ENCODE results near the gene PDLIM5. TPM values are rescaled to one million over a fixed set of nuclear protein-coding genes. Genes with fewer than 3 reads are reported as not detected.

PDLIM5 gene
- total RNA-seq, 3 donors from 2014 or later (not counting 1 experiment from before 2014, with no cell fraction given) = 41.8 to 94.8 (median 50.5) TPM

GRCh38 chr4:94516999-94517398, 65.3 kb downstream of the PDLIM5 start:
- no peaks in the 10 kb centered on the region for H3K27me3 ChIP-seq (ENCODE audit: control insufficient read depth, insufficient read depth, low read length)
- Mint-ChIP-seq H3K27ac (no peak overlapping the region), H3K4me3 (no peak overlapping the region), H3K27me3 (ENCODE audit: low read depth in 2 of 2) (no peaks in the 10 kb centered on the region), H3K36me3 (no peaks in the 10 kb centered on the region), H3K9me3 (no peaks in the 10 kb centered on the region), H3K4me1 (peaks cover 25 to 38% of the 10 kb centered on the region in 2 donors)
- H3K4me1 ChIP-seq (ENCODE audit: control insufficient read depth, insufficient read depth, low read length) = no peaks in the 10 kb centered on the region
- no peaks in the 10 kb centered on the region for H3K36me3 ChIP-seq (ENCODE audit: control insufficient read depth, insufficient read depth, low read length)
- DNase-seq = no peak
- intact Hi-C loops (cut with micrococcal nuclease) = no loop called here
- ATAC-seq = no peak
- H3K4me3 ChIP-seq (ENCODE audit: low read length) = no peak overlapping the region
- WGBS (ENCODE audit: insufficient coverage) = 93% methylated on average over 2 of the region's 5 CpGs
- no peak for TF ChIP-seq CTCF (IDR thresholded peaks at IDR 0.05)
- H3K9me3 ChIP-seq (ENCODE audit: control insufficient read depth, insufficient read depth, low read length) = no peaks in the 10 kb centered on the region
- no peak overlapping the region for H3K27ac ChIP-seq (ENCODE audit: low read length)

- peaks cover 25 to 37% of the 10 kb centered on the region in 2 donors for H3K4me1 Mint-ChIP-seq
- no peak for TF ChIP-seq CTCF (IDR thresholded peaks at IDR 0.05)
- H3K9me3 Mint-ChIP-seq = no peaks in the 10 kb centered on the region
- no peak overlapping the region for H3K27ac Mint-ChIP-seq
- H3K4me3 Mint-ChIP-seq = no peak overlapping the region
- intact Hi-C loops (cut with micrococcal nuclease) = no loop called here
- Histone ChIP-seq H3K27me3 (ENCODE audit: control insufficient read depth, insufficient read depth, low read length) (no peaks in the 10 kb centered on the region), H3K4me3 (ENCODE audit: low read length) (no peak overlapping the region), H3K27ac (ENCODE audit: low read length) (no peak overlapping the region), H3K36me3 (ENCODE audit: control insufficient read depth, insufficient read depth, low read length) (no peaks in the 10 kb centered on the region), H3K4me1 (ENCODE audit: control insufficient read depth, insufficient read depth, low read length) (no peaks in the 10 kb centered on the region), H3K9me3 (ENCODE audit: control insufficient read depth, insufficient read depth, low read length) (no peaks in the 10 kb centered on the region)
- H3K36me3 Mint-ChIP-seq = no peaks in the 10 kb centered on the region
- no CpG with 5 or more reads among the region's 1 CpG for WGBS (ENCODE audit: insufficient coverage)
- ATAC-seq = no peak
- no peaks in the 10 kb centered on the region for H3K27me3 Mint-ChIP-seq (ENCODE audit: low read depth in 2 of 2)
- no peak for DNase-seq
Measured at GRCh38 chr4:94517492-94517891, 65.8 kb downstream of the PDLIM5 start.

GRCh38 chr4:94519019-94519418, 67.3 kb downstream of the PDLIM5 start:
- Mint-ChIP-seq H3K4me1 (peaks cover 25 to 31% of the 10 kb centered on the region in 2 donors), H3K4me3 (no peak overlapping the region), H3K27ac (peak overlapping the region; percentile 1 to 39), H3K9me3 (no peaks in the 10 kb centered on the region), H3K36me3 (no peaks in the 10 kb centered on the region), H3K27me3 (ENCODE audit: low read depth in 2 of 2) (no peaks in the 10 kb centered on the region)
- Histone ChIP-seq H3K4me3 (ENCODE audit: low read length) (no peak overlapping the region), H3K9me3 (ENCODE audit: control insufficient read depth, insufficient read depth, low read length) (no peaks in the 10 kb centered on the region), H3K27me3 (ENCODE audit: control insufficient read depth, insufficient read depth, low read length) (no peaks in the 10 kb centered on the region), H3K36me3 (ENCODE audit: control insufficient read depth, insufficient read depth, low read length) (no peaks in the 10 kb centered on the region), H3K4me1 (ENCODE audit: control insufficient read depth, insufficient read depth, low read length) (no peaks in the 10 kb centered on the region), H3K27ac (ENCODE audit: low read length) (no peak overlapping the region)
- TF ChIP-seq CTCF (IDR thresholded peaks at IDR 0.05) = no peak
- WGBS (ENCODE audit: insufficient coverage) = 27% methylated on average over 5 of the region's 5 CpGs
- intact Hi-C loops (cut with micrococcal nuclease) = no loop called here
- no peak for DNase-seq
- peak in 2 of 3 donors; percentile 21 to 44 for ATAC-seq

All from natural killer cell (primary cell).